ENCODE data around the gene CTBP2.

Gene CTBP2

DNA sequence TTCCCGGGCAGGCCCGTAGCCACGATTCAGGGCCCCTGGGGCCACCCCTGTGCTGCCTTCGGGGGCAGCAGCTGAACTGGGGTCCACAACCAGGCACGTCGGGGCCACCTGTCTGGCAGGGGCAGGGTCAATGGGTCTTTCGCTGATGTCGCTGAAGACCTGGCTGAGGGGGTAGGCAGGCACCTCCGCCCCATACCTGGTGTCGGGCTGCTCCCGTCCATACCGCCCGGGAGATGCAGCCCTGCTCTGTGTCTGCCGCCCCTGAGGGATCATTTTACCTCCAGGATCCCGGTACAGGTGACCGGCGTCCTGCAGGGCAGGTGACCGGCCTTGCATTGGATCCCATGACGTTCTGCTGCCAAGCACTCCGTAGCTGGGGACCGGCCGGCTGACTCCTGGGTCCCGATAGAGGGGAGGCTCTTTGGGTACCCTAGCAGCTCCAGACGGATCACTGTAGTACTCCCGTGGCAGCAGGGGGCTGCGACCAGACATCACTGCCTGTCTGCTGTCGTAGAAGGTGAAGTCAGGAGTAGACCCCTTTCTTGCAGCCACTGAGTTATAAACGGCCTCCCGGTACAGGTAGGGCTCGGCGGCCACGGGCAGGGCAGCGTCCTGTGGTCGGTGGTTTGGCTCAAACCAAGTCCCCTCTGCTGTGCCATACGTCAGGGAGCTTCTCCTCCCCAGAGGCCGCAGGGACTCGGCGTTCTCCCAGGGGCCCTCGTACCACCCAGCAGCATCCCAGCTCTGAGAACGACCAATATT lies 133.2 kb downstream of the CTBP2 start:
- H3K27me3 ChIP-seq (ENCODE audit: control insufficient read depth, insufficient read depth, low read length): no peaks in the 10 kb centered on the region
- no peaks in the 10 kb centered on the region for H3K9me3 ChIP-seq (ENCODE audit: control insufficient read depth, low read length)
- peaks cover 62% of the 10 kb centered on the region for H3K4me1 ChIP-seq (ENCODE audit: control insufficient read depth, insufficient read depth, low read length)
- no peaks in the 10 kb centered on the region for H3K36me3 ChIP-seq (ENCODE audit: control insufficient read depth, insufficient read depth, low read length)
- H3K9ac ChIP-seq (ENCODE audit: low read length): no peak overlapping the region
- no peak overlapping the region for H3K4me3 ChIP-seq (ENCODE audit: low read length)

DNA sequence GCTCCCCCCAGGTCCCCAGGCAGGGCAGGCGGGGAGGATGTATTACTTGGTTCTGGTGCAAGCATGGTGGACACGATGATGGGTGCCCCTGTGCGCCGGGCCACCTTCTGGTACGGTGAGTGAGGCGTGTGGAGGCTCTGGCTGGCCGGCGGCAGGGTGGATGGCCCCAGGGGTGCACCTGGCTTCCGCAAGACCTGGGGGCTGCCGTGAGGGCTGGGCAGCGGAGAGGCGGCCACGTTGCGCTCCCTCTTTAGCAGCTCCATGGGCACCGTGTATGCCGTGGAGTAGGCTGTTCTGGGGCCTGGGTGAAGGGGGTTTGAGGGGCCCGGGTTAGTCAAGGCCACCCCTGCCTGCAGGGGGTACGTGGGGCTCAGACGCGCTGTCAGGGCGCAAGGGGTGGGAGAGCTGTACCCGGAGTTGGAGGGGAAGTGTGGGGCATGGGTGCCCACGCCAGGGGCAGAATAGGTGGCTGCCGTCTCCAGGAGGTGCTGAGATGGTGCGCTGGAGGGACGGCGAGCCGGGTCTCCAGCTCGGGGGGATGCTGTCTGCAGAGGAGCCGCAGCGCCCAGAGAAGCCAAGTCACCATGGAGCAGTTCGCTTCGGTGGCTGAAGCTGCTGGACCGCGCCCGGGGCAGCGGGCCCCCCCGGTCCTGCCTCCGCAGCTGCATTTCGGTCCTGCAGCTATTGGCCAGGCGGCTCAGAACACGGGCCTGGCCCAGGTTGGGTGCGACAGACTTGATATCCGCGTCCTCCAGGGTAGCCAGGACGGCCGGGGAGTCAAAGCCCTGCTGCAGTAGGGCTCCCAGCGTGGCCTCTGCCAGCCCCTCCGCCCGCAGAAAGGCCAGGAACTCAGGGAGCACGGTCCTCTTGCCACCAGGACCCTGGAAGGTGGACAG lies 134.1 kb downstream of the CTBP2 start:
- Histone ChIP-seq H3K9me3 (ENCODE audit: control insufficient read depth, low read length) (no peaks in the 10 kb centered on the region), H3K4me3 (ENCODE audit: low read length) (no peak overlapping the region), H3K9ac (ENCODE audit: low read length) (no peak overlapping the region), H3K4me1 (ENCODE audit: control insufficient read depth, insufficient read depth, low read length) (peaks cover 63% of the 10 kb centered on the region), H3K27me3 (ENCODE audit: control insufficient read depth, insufficient read depth, low read length) (no peaks in the 10 kb centered on the region), H3K36me3 (ENCODE audit: control insufficient read depth, insufficient read depth, low read length) (no peaks in the 10 kb centered on the region)

DNA sequence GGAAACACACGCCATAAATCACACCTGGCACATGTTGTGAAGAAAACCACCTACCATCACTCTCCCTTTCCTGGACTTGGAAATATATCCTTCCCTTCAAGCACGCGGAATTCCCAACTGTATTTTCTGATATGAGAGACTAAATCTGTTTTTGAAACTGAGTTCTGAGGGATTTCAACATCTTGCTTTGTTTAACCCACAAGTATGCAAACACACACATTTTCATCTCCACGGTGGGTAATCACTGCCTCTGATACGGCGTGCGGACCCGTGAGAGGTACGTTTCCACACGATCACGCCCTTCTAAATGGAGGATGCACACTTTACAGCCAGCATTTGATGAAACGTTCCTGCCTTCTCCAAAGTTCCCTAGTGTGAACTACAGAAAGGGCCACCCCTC lies 135.0 kb downstream of the CTBP2 start:
- H3K4me1 ChIP-seq (ENCODE audit: control insufficient read depth, insufficient read depth, low read length): peaks cover 64% of the 10 kb centered on the region

DNA sequence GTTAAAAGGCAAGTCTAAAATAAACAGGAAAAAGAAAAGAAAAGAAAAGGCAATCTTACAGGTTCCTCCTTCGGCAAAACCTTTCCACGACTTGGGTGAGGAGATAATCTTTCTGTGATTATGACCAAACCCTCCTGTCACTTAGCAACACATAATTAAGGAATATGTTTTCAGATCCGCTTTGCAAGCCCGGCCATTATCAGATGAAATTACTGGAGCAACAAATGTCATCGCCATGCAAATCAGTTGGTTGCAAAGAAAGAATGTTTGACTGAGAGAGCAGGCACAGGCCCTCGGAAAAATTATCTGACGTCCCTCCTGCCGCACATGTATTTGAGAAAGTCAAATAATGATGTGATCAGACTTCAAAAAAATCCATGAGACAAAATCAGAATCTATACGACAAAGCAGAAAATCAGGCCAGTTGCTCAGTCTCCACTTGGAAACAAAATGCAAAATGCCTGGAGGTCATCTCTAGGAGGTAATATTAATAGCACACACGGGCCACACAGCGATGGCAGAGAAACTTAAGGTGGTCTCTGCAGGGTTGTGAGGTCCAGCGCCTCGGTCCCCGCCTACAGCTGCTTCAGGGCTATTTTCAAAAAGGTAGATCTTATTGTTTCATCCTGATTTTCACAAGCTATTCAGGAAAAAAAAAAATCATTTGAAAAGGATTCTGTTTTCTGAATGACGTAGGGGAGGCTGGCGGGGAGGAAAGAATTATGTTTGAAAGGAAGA lies 135.7 kb downstream of the CTBP2 start:
- no peaks in the 10 kb centered on the region for H3K36me3 ChIP-seq (ENCODE audit: control insufficient read depth, insufficient read depth, low read length)
- H3K4me3 ChIP-seq (ENCODE audit: low read length): no peak overlapping the region
- no peaks in the 10 kb centered on the region for H3K27me3 ChIP-seq (ENCODE audit: control insufficient read depth, insufficient read depth, low read length)
- peaks cover 60% of the 10 kb centered on the region for H3K4me1 ChIP-seq (ENCODE audit: control insufficient read depth, insufficient read depth, low read length)
- H3K9ac ChIP-seq (ENCODE audit: low read length): peak overlapping the region; percentile 18
- no peaks in the 10 kb centered on the region for H3K9me3 ChIP-seq (ENCODE audit: control insufficient read depth, low read length)

More for the DNA sequence above, 135.0 kb downstream of the CTBP2 start:
- H3K9me3 ChIP-seq (ENCODE audit: control insufficient read depth, low read length): no peaks in the 10 kb centered on the region
- H3K9ac ChIP-seq (ENCODE audit: low read length): no peak overlapping the region
- no peaks in the 10 kb centered on the region for H3K27me3 ChIP-seq (ENCODE audit: control insufficient read depth, insufficient read depth, low read length)
- no peaks in the 10 kb centered on the region for H3K36me3 ChIP-seq (ENCODE audit: control insufficient read depth, insufficient read depth, low read length)
- H3K4me3 ChIP-seq (ENCODE audit: low read length): no peak overlapping the region

DNA sequence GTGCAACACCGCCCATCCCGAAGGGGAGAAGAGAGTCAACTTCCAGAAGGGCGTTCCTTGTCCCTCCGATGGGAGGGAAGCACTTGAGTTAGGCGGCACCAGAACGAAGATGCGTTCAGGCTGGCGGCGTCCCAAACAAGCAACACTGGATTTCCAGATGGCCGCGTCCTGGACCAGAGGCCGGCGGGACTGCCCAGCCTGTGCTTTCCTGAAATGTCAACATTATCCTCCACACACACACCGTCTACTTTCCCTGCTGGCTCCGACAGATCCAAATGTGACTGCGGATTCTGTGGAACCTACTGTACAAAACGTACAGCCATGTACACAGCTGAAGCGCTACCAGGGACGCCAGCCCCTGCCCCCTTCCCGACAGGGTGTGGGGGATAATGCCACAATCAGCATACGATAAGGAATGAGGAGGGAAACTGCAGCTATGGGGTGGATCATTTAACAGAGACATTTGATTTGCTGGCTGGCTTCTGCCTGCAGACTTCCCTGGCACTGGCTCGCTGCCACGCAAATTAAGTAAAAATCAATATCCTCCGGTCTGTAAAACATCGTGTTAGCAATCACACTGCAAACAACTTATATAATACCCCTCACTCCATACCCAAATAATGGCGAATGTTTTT lies 136.4 kb downstream of the CTBP2 start:
- Histone ChIP-seq H3K4me1 (ENCODE audit: control insufficient read depth, insufficient read depth, low read length) (peaks cover 54% of the 10 kb centered on the region), H3K9ac (ENCODE audit: low read length) (peak overlapping the region; percentile 18), H3K36me3 (ENCODE audit: control insufficient read depth, insufficient read depth, low read length) (no peaks in the 10 kb centered on the region), H3K9me3 (ENCODE audit: control insufficient read depth, low read length) (no peaks in the 10 kb centered on the region), H3K27me3 (ENCODE audit: control insufficient read depth, insufficient read depth, low read length) (no peaks in the 10 kb centered on the region), H3K4me3 (ENCODE audit: low read length) (no peak overlapping the region)

DNA sequence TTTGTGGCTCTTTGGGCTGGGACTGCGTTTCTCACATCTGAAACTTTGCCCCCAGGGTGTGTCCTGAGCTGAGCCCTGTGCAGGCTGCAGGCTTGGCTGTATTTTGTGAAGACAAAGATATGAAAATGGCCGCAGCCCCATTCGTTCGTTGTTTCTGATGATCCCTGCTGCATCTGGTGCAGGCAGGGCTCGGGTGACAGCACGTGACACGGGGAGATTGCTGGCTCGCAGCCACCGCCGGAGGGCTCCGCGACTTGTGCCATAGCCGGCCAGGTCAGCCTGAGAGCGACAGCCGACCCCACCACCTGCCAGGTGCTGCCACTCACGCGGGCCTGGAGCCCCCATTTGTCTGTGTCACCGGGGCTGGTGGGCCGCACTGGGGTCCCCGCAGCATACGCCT lies 137.1 kb downstream of the CTBP2 start:
- H3K9ac ChIP-seq (ENCODE audit: low read length): peak overlapping the region; percentile 18
- H3K27me3 ChIP-seq (ENCODE audit: control insufficient read depth, insufficient read depth, low read length): no peaks in the 10 kb centered on the region
- no peak overlapping the region for H3K4me3 ChIP-seq (ENCODE audit: low read length)
- H3K4me1 ChIP-seq (ENCODE audit: control insufficient read depth, insufficient read depth, low read length): peaks cover 51% of the 10 kb centered on the region
- H3K9me3 ChIP-seq (ENCODE audit: control insufficient read depth, low read length): no peaks in the 10 kb centered on the region
- no peaks in the 10 kb centered on the region for H3K36me3 ChIP-seq (ENCODE audit: control insufficient read depth, insufficient read depth, low read length)

DNA sequence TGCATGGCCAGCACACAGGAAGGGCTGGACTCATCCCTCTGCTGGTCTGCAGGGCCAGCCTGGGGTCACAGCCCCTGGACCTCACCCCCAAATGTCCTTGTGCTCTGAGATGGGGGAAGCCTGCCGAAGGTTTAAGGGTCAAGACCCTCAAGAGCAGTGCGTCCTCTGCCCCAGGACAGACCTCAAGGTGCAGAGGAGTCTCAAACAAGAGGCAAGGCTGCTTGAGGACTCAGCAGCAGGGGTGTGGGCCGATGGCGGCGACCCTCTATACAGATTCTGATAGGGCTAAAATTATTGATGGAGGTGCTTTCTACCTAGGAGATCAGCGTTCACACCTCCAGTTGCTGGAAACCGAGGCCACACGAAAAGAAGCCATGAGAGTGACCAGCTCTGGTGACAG lies 137.7 kb downstream of the CTBP2 start:
- no peak overlapping the region for H3K4me3 ChIP-seq (ENCODE audit: low read length)
- no peak overlapping the region for H3K9ac ChIP-seq (ENCODE audit: low read length)
- H3K36me3 ChIP-seq (ENCODE audit: control insufficient read depth, insufficient read depth, low read length): no peaks in the 10 kb centered on the region
- H3K4me1 ChIP-seq (ENCODE audit: control insufficient read depth, insufficient read depth, low read length): peaks cover 55% of the 10 kb centered on the region
- H3K9me3 ChIP-seq (ENCODE audit: control insufficient read depth, low read length): no peaks in the 10 kb centered on the region
- no peaks in the 10 kb centered on the region for H3K27me3 ChIP-seq (ENCODE audit: control insufficient read depth, insufficient read depth, low read length)

DNA sequence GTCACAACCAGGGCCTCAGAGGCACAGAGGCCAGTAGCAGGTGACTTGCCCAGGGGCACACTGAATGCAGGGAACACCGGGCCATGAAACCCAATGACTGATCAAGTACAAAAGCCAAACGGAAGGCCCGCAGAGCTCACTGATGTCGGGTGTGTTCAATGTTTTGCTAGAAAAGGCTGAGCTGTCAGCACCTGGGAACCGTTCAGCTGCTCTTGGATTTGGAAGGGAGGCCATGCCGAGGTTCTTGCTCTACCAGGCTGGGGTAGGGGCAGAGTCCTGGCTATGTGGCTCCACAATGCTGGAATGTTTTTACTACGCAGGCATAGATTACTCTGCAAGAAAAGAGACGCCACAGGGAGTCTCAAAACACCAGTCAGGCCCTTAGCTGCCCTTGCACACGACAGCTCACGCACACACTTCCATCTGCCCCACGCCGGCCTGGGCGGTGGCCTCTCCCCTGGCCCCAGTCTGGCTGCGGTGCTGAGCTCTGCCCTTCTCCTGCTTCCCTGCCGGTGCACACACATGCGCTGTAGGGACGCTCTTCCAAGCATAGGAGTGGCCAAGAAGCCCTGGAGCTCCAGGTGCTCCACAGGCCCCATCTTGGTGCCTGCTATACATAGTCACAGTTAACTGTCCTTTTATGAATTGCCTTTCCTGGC lies 138.5 kb downstream of the CTBP2 start:
- peaks cover 63% of the 10 kb centered on the region for H3K4me1 ChIP-seq (ENCODE audit: control insufficient read depth, insufficient read depth, low read length)

DNA sequence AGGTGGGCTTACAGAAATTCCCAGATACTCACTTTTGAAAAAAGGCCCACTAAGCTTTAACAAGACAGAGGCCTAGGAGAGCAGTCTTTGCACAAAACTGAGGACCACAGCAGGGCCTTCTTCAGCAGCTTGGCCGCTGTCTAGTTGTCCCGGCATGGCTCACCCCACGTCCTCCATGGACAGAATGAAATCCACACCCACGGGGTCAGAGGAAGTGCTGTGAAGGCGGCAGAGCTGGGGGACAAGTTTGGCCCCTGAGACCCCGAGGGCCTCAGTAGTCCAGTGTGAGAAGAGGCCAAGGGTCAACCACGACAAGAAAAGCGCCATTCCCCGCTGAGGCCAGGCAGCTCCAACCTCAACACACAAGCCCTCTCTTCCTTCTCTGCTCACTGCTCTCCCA lies 139.5 kb downstream of the CTBP2 start:
- Histone ChIP-seq H3K36me3 (ENCODE audit: control insufficient read depth, insufficient read depth, low read length) (no peaks in the 10 kb centered on the region), H3K9me3 (ENCODE audit: control insufficient read depth, low read length) (no peaks in the 10 kb centered on the region), H3K4me1 (ENCODE audit: control insufficient read depth, insufficient read depth, low read length) (peaks cover 73% of the 10 kb centered on the region)

More for the DNA sequence above, 138.5 kb downstream of the CTBP2 start:
- H3K9ac ChIP-seq (ENCODE audit: low read length): no peak overlapping the region
- H3K27me3 ChIP-seq (ENCODE audit: control insufficient read depth, insufficient read depth, low read length): no peaks in the 10 kb centered on the region
- no peak overlapping the region for H3K4me3 ChIP-seq (ENCODE audit: low read length)
- no peaks in the 10 kb centered on the region for H3K9me3 ChIP-seq (ENCODE audit: control insufficient read depth, low read length)
- H3K36me3 ChIP-seq (ENCODE audit: control insufficient read depth, insufficient read depth, low read length): no peaks in the 10 kb centered on the region

DNA sequence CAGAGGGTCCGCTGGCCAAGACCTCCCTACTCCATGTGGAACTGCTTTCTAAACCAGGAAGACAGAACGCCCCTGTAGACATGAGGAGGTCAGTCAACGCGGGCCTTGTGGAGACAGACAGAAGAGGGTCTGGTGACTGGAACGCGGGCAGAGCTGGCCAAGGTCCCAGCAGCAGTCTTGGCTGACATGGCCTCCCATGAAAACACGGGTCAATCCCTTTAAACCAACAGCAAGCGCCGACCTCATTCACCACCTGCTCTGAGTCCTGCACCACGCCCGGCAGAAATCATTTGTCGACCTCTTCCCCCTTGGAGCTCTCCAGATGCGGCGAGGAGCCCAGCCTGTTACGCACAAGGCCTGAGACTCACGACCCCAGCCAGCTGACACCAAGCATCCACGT lies 140.0 kb downstream of the CTBP2 start:
- H3K9ac ChIP-seq (ENCODE audit: low read length): no peak overlapping the region
- H3K4me3 ChIP-seq (ENCODE audit: low read length): no peak overlapping the region
- H3K9me3 ChIP-seq (ENCODE audit: control insufficient read depth, low read length): no peaks in the 10 kb centered on the region
- H3K36me3 ChIP-seq (ENCODE audit: control insufficient read depth, insufficient read depth, low read length): no peaks in the 10 kb centered on the region
- H3K27me3 ChIP-seq (ENCODE audit: control insufficient read depth, insufficient read depth, low read length): no peaks in the 10 kb centered on the region
- peaks cover 78% of the 10 kb centered on the region for H3K4me1 ChIP-seq (ENCODE audit: control insufficient read depth, insufficient read depth, low read length)

More for the DNA sequence above, 139.5 kb downstream of the CTBP2 start:
- H3K9ac ChIP-seq (ENCODE audit: low read length): no peak overlapping the region
- no peaks in the 10 kb centered on the region for H3K27me3 ChIP-seq (ENCODE audit: control insufficient read depth, insufficient read depth, low read length)
- H3K4me3 ChIP-seq (ENCODE audit: low read length): no peak overlapping the region

DNA sequence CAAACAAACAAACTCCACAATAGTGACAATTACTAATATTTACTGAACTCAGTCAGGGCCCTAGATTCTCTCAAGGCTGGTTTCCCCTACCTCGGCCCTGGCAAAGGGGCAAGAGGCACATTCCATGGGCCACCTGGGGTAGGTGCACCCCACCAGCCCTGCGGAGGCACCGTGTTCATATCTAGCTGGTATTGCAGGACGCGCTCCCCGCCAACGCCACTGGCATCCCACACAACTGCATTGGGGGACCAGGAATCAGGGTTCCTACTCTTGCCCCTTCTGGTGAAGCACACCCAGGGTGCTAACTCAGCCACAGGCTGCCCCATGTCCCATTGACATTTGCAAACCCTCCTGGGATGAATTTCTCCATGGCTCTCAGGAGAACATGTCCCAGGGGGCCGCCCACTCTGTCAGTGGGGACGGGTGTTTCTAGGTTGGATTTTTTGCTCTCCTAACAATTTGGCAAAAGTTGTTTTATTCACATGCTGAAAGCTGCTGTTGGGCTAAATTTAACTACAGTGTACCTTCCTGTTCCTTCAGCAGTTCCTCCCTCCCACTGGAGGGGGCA lies 141.7 kb downstream of the CTBP2 start:
- Histone ChIP-seq H3K36me3 (ENCODE audit: control insufficient read depth, insufficient read depth, low read length) (no peaks in the 10 kb centered on the region), H3K4me1 (ENCODE audit: control insufficient read depth, insufficient read depth, low read length) (peaks cover 77% of the 10 kb centered on the region), H3K9ac (ENCODE audit: low read length) (no peak overlapping the region), H3K9me3 (ENCODE audit: control insufficient read depth, low read length) (no peaks in the 10 kb centered on the region), H3K27me3 (ENCODE audit: control insufficient read depth, insufficient read depth, low read length) (no peaks in the 10 kb centered on the region), H3K4me3 (ENCODE audit: low read length) (no peak overlapping the region)

All from mucosa of stomach (tissue), 1 donor.